HUES48 (cell line): ENCODE measurements around the gene TPM2.

ENCODE experiments used
- H3K27ac ChIP-seq: one replicate; pipeline ENCODE4 v1.7.0; 2013; ENCODE audit warnings: low read depth, low read length, inconsistent platforms
- H3K27me3 ChIP-seq: 2 replicates; pipeline ENCODE4 v1.6.1; 2013; ENCODE audit warnings: mild to moderate bottlenecking, low read length; ENCODE audit not compliant: control insufficient read depth, insufficient read depth
- H3K36me3 ChIP-seq: 2 replicates; pipeline ENCODE4 v1.6.1; 2013; ENCODE audit warnings: low read length; ENCODE audit not compliant: control insufficient read depth, insufficient read depth
- H3K4me1 ChIP-seq: 2 replicates; pipeline ENCODE4 v1.6.1; 2013; ENCODE audit warnings: mild to moderate bottlenecking, low read length; ENCODE audit not compliant: control insufficient read depth, insufficient read depth
- H3K4me3 ChIP-seq: 2 replicates; pipeline ENCODE4 v1.5.1; 2013; ENCODE audit warnings: mild to moderate bottlenecking, low read depth, low read length
- H3K9ac ChIP-seq: 2 replicates; pipeline ENCODE4 v1.6.1; 2013; ENCODE audit warnings: mild to moderate bottlenecking, low read depth, low read length, moderate library complexity
- H3K9me3 ChIP-seq: 2 replicates; pipeline ENCODE4 v1.6.1; 2013; ENCODE audit warnings: low read length; ENCODE audit not compliant: control insufficient read depth, insufficient read depth

Gene TPM2

DNA sequence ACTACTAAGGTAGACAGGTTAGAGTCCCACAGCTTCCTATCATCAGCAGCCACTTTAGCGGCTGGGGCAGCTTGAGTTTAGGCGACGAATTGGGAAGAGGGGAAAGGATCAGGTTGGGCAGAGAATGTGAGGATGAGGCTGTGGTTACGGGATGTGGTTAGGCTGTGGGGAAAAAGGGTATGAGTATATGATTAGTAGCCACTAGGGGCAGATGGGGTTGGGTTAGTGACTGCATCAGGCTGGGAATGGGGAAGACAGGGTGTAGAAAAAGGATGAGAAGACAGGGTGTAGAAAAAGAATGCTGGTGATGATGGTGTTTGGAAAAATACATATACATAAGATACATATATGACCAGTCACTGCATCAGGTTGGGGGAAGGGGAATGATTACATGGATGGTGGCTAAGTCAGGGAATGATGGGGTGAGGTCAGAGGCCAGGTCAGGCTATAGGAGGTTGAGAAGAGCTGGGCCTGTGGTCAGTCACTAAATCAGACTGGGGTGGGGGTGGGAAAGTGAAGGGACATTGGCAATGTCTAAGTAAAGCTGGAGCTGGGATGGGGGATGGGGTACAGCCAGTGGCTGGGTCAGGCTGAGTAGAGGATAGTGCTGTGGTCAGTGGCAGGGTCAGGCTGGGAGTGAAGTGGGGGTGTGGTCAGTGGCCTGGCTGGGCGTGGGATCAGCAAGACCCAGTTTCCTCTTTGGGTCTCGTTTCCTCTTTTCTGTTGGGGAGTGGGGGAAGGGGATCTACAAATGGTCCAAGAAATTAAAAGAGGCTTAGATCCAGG, 40.2 kb upstream of the TPM2 start:
- no peak overlapping the region for H3K9ac ChIP-seq
- H3K4me1 ChIP-seq = peaks cover 53% of the 10 kb centered on the region
- no peaks in the 10 kb centered on the region for H3K9me3 ChIP-seq
- H3K27ac ChIP-seq = peak overlapping the region; percentile 48
- no peaks in the 10 kb centered on the region for H3K27me3 ChIP-seq
- peak overlapping the region; percentile 89 for H3K4me3 ChIP-seq
- H3K36me3 ChIP-seq = peaks cover 16% of the 10 kb centered on the region

GRCh38 chr9:35729101-35729500, 39.4 kb upstream of the TPM2 start:
- Histone ChIP-seq H3K36me3 (peaks cover 16% of the 10 kb centered on the region), H3K9me3 (no peaks in the 10 kb centered on the region), H3K9ac (no peak overlapping the region), H3K4me1 (peaks cover 53% of the 10 kb centered on the region), H3K4me3 (peak overlapping the region; percentile 22; the same call in 1 of the 2 replicates), H3K27me3 (no peaks in the 10 kb centered on the region), H3K27ac (peak overlapping the region; percentile 48)

DNA sequence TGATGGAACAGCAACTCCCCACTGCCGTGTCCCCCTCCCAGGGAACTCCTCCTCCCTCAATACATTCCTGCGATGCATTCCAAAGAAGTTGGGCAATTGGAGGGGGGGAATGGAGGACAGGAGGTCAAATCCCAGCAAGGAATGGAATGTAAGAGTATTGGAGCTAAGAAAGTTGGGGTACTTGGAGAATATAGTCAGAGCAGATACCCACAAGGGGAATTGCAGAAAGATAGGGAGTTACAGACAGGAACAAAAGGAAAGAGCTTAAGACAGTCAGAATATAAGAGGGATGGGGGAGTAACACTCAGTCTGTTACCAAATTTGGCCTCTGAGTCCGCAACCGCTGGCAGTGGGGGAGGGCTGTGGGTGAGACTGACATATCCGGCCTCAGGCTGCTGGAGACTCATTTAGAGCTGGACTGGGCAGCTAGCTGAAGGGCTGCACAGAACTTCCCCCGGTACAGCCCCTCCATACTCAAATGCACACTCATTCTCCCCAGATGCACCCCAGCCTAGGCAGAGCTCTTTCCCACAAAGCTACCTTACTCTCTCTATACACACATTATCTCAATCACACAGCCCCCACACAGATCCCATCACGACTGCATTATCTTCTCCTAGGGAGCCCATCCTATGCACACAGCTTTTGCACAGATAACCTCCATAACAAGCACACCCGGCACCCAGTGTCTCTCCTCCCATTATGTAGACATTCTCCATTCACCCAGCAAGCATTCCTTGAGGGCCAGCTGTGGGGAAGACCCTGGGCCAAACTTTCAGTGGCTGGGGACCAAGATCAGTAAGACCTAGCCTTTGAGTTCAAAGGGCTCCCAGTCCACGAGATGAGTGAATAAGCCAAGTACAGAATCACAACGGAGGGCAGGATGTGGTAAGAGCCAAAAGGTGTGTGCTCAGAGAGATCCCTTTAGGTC, 38.6 kb upstream of the TPM2 start:
- peaks cover 24% of the 10 kb centered on the region for H3K36me3 ChIP-seq
- H3K4me3 ChIP-seq = peak overlapping the region; percentile 51
- peaks cover 48% of the 10 kb centered on the region for H3K4me1 ChIP-seq

DNA sequence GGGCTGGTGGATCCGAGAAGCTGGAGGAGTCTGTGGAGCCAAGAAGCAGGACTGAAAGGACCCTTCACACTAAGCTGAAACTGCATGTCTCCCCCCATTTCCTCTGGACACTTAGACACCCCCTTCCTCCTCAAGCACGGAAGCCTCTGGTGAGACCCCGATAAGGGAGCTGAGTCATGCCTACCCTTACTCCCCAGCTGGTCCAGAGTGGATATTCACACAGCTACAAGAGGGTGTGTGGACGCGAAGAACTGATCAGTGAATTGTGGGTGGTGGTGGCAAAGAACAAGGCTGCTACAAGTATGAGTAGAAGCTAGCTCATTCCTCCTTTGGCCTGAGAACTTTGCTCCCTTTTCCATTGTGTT, 37.9 kb upstream of the TPM2 start:
- H3K36me3 ChIP-seq = peaks cover 29% of the 10 kb centered on the region
- peak overlapping the region; percentile 51 for H3K4me3 ChIP-seq
- peaks cover 48% of the 10 kb centered on the region for H3K4me1 ChIP-seq
- peak overlapping the region; percentile 50 for H3K9ac ChIP-seq
- peak overlapping the region; percentile 93 for H3K27ac ChIP-seq
- H3K27me3 ChIP-seq = no peaks in the 10 kb centered on the region
- no peaks in the 10 kb centered on the region for H3K9me3 ChIP-seq

More for the DNA sequence above, 38.6 kb upstream of the TPM2 start:
- Histone ChIP-seq H3K9me3 (no peaks in the 10 kb centered on the region), H3K27me3 (no peaks in the 10 kb centered on the region), H3K9ac (peak overlapping the region; percentile 50), H3K27ac (peak overlapping the region; percentile 93)

DNA sequence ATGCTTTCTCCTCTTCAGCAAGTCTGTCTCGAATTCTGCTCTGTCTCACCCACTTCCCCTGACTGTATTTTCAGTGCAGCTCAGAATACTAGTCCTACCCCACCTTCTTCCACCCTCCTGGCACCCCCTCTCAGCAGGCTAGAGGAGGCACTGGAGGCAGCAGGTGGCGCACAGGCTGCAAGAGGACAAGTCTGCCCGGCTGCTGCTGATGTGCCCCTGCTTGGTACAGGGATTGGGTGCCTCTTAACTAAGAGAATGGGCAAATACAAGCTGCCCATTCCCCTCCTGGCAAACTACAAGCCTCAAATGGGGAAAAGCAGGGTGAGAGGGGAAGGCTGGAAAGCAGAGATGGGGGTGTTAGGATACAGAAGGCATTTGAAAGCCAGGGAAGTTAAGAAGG, 37.2 kb upstream of the TPM2 start:
- Histone ChIP-seq H3K27me3 (no peaks in the 10 kb centered on the region), H3K36me3 (peaks cover 36% of the 10 kb centered on the region), H3K27ac (no peak overlapping the region), H3K9me3 (no peaks in the 10 kb centered on the region), H3K9ac (no peak overlapping the region), H3K4me3 (peak overlapping the region; percentile 51; the same call in 1 of the 2 replicates), H3K4me1 (peaks cover 48% of the 10 kb centered on the region)

- H3K27ac ChIP-seq = no peak overlapping the region
- no peaks in the 10 kb centered on the region for H3K9me3 ChIP-seq
- H3K27me3 ChIP-seq = no peaks in the 10 kb centered on the region
- H3K9ac ChIP-seq = no peak overlapping the region
- H3K4me3 ChIP-seq = no peak overlapping the region
- H3K36me3 ChIP-seq = peaks cover 52% of the 10 kb centered on the region
- peaks cover 37% of the 10 kb centered on the region for H3K4me1 ChIP-seq
Measured at GRCh38 chr9:35725362-35725761, 35.6 kb upstream of the TPM2 start.

DNA sequence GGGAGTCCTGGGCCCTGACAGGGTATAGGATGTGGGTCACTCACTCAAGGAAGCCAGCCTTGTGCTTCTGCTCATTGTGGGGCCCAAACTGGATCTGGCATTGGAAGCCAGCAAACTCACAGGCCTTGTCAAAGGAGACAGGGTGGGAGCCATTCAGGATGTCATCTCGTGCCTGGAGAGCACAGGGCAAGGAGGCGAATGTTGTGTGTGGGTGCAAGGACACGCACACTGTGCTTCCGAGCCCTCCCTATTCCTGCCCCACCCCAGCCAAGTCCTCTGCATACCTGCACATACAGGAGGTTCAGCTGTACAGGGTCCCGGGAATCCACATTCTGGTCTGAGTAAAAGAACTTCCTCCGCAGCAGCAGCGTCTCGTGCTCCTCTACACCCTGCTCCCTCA, 34.2 kb upstream of the TPM2 start:
- Histone ChIP-seq H3K27ac (no peak overlapping the region), H3K36me3 (peaks cover 66% of the 10 kb centered on the region), H3K9ac (no peak overlapping the region), H3K4me3 (no peak overlapping the region), H3K4me1 (peaks cover 23% of the 10 kb centered on the region), H3K27me3 (no peaks in the 10 kb centered on the region), H3K9me3 (no peaks in the 10 kb centered on the region)

- Histone ChIP-seq H3K4me1 (peaks cover 18% of the 10 kb centered on the region), H3K9ac (no peak overlapping the region), H3K36me3 (peaks cover 71% of the 10 kb centered on the region), H3K9me3 (no peaks in the 10 kb centered on the region), H3K4me3 (no peak overlapping the region), H3K27me3 (no peaks in the 10 kb centered on the region), H3K27ac (no peak overlapping the region)
Measured at GRCh38 chr9:35723426-35723825, 33.7 kb upstream of the TPM2 start.

DNA sequence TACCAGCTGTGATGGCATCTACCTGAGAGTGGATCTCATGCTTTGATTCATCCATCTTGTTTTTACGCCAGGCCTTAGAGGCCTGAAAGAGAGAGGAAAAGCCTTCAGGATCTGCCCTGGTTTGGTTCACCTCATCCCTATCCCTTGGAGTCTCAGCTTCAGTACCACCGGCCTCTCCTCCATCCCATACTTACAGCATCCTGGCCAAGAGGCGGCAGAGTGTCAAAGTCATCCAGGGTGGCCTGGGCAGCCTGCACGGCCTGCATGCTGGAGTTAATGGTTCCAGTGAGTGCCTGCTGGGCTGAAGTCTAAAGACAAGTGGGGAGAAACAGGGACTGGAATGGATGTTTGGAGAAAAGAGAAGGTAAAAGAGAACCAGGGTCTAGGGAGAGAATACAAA, 29.8 kb upstream of the TPM2 start:
- H3K9ac ChIP-seq = no peak overlapping the region
- peaks cover 98% of the 10 kb centered on the region for H3K36me3 ChIP-seq
- H3K4me3 ChIP-seq = no peak overlapping the region
- no peak overlapping the region for H3K27ac ChIP-seq
- no peaks in the 10 kb centered on the region for H3K4me1 ChIP-seq
- no peaks in the 10 kb centered on the region for H3K27me3 ChIP-seq
- no peaks in the 10 kb centered on the region for H3K9me3 ChIP-seq

DNA sequence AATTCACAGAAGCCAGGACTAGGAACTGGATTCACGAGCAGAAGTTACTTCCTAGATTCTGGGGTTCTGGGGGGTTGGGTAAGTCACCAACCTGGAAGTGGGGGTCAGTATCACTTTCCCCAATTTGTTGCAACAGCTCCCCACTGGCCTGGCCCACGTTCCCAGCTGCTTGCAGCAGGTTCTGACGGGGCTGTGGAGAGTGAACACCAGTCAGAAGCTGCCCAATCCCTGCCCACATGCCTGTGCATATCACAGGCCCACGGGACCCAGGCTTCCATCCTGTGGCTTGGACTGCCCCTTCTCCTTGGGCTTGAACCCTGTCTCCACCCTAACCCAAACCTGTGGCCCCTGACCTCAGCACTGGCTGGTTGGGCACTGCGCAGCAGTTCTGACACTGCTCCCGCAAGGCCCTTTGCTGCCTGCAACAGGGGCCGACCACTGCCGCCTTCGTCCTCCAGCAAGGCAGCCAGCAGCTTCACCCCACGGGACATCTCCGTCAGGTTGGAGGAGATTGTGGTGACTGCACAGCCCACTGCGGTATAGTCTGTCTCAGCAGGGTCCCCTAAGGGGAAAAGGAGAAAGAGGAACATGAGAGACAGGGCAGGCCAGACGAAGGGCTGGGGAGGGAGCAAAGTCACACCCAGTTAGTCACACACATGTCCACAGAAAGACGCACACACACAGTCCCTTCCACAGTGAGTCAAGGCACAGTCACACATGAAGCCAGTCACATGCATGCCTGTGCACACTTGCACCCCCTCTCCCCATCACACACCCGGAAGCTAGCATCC, 29.2 kb upstream of the TPM2 start:
- Histone ChIP-seq H3K4me1 (no peaks in the 10 kb centered on the region), H3K27me3 (no peaks in the 10 kb centered on the region), H3K27ac (no peak overlapping the region), H3K36me3 (peaks cover 98% of the 10 kb centered on the region), H3K9ac (no peak overlapping the region), H3K4me3 (no peak overlapping the region), H3K9me3 (no peaks in the 10 kb centered on the region)
